Hematopoietic multipotent progenitor cell treated with erythropoietin and hydrocortisone succinate and interleukin-3 and kit ligand, for 4 days (in vitro differentiated cells): ENCODE results near the gene TRPC6.
"Not testable (repeated sequence)": the region's sequence is repeated elsewhere in the genome, so short reads cannot be mapped to it uniquely, and the experiment has no call there.

ENCODE experiments used
- DNase-seq: peaks from one replicate; pipeline ENCODE4 v3.0.0-alpha.2; 2015

TRPC6 gene

GRCh38 chr11:101521821-101522220, 62.0 kb downstream of the TRPC6 start:
- DNase-seq: no peak

- DNase-seq: peak; percentile 94
Measured at GRCh38 chr11:101516546-101516945, 67.3 kb downstream of the TRPC6 start.

DNA sequence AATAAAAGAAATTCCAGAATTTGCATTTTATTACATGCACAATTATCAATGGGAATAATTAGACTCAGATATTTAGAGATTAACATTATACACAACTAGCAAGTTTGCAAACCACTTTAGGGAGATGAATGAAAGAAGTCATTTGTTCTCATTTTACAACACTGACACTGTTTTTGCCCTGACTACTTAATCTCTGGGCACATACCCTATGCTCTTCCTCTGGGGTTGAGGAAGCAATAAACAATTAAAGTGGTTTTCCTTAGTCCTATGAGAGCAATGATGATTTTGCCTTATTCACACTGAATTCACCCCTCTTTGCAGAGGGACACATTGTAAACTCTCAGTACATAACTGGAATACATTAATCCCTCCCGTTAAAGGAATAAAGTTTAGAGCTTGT, 72.7 kb downstream of the TRPC6 start:
- peak; percentile 39 for DNase-seq

DNA sequence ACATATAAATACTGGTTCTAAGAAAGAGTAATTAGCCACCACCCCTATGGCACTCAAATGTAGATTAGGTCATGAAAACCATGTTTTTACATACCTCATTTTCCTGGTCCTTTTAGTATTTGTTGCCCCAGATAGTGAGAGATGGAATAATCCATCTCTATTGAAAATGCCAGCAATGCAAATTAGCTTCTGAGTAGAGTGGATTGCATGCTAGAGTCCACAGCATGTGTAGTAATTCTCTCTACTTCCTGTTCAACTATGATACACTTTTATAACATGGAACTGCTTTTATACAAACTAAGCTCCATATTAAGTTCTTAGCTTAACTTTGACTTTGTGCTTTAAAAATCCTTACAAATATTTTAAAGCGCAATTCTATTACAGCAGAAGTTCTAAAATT, 73.2 kb downstream of the TRPC6 start:
- DNase-seq: peak; percentile 9

GRCh38 chr11:101509922-101510321, 73.9 kb downstream of the TRPC6 start:
- DNase-seq: peak; percentile 30

GRCh38 chr11:101508370-101508769, 75.4 kb downstream of the TRPC6 start:
- DNase-seq: peak; percentile 31

GRCh38 chr11:101498891-101499290, 84.9 kb downstream of the TRPC6 start:
- no peak for DNase-seq

- peak; percentile 62 for DNase-seq
Measured at GRCh38 chr11:101497291-101497690, 86.5 kb downstream of the TRPC6 start.

- DNase-seq: no peak
Measured at GRCh38 chr11:101487775-101488174, 96.0 kb downstream of the TRPC6 start.

DNA sequence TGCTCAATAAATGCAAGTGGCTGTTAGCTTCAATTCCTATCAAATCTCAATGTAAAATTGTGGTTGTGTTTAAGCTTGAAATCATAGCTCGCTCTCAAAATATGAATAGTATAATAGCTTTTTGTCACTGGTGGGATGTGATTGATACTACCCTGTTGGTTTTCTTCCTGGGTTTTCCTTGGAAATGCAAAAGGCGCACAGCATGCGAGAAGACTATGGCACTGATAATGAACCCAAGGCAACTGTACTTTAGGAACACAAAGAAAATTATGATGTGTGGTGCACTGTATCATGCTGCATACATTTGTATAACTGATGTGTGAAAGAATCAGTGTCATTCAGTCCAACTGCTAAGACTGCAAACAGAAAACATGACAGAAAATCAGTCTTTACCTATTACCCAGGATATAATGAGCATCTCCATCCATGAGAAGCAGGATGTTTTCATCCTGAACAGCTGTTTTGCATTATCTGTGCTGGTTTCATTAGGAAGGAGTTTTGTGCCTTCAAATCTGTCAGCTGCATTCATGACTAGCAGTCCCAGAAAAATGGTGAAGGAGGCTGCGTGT, 101.2 kb downstream of the TRPC6 start:
- no peak for DNase-seq

GRCh38 chr11:101478587-101479369, 105.0 kb downstream of the TRPC6 start:
- no peak for DNase-seq

GRCh38 chr11:101477926-101478325, 105.9 kb downstream of the TRPC6 start:
- DNase-seq: no peak

- no peak for DNase-seq
Measured at GRCh38 chr11:101476191-101476590, 107.6 kb downstream of the TRPC6 start.

DNA sequence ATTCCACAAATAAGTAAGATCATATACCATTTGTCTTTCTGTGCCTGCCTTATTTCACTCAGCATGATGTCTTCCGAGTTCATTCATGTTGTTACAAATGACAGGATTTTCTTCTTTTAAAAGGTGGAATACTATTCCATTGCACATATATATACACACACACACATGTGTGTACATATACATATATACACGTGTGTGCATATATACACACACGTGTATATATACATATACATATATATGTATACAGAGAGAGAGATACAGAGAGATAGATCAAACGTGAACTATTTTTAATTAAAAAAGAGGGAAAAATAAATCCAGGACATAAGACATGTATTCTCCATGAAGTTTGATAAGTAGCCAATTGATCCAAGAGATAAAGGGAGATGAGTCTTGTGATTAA, 108.1 kb downstream of the TRPC6 start:
- DNase-seq: no peak

GRCh38 chr11:101474666-101475065, 109.1 kb downstream of the TRPC6 start:
- no peak for DNase-seq

GRCh38 chr11:101470881-101471520, 112.8 kb downstream of the TRPC6 start:
- no peak for DNase-seq

GRCh38 chr11:101470419-101470818, 113.4 kb downstream of the TRPC6 start:
- DNase-seq: no peak

- DNase-seq: no peak
Measured at GRCh38 chr11:101466352-101466751, 117.5 kb downstream of the TRPC6 start.

DNA sequence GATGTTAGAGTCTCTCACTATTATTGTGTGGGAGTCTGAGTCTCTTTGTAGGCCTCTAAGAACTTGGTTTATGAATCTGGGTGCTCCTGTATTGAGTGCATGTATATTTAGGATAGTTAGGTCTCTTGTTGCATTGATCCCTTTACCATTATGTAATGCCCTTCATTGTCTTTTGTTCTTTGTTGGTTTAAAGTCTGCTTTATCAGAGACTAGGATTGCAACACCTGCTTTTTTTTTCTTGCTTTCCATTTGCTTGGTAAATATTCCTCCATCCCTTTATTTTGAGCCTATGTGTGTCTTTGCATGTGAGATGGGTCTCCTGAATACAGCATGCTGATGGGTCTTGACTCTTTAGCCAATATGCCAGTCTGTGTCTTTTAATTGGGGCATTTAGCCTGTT, 119.4 kb downstream of the TRPC6 start:
- DNase-seq: not testable (repeated sequence)

GRCh38 chr11:101459020-101459419, 124.8 kb downstream of the TRPC6 start:
- no peak for DNase-seq

- no peak for DNase-seq
Measured at GRCh38 chr11:101458161-101458560, 125.6 kb downstream of the TRPC6 start.

DNA sequence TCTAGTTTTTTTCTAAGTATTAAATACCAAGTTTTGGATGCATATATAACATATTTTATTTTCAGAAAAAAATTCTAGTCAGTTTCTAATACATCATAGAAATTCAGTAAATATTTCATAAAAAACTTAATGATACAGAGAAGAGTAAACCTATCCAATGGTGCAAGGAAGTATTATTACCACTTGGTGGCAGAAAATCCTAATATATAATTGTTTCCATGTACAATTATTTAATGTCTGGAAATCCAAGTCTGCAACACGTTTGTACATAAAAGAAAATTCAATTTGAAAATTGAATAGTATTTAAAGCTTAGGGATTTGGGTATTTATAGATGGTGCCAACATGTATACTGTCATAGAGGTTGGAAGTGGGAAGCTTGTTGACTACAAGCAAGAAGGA, 127.0 kb downstream of the TRPC6 start:
- peak; percentile 60 for DNase-seq

- no peak for DNase-seq
Measured at GRCh38 chr11:101453682-101454081, 130.1 kb downstream of the TRPC6 start.

DNA sequence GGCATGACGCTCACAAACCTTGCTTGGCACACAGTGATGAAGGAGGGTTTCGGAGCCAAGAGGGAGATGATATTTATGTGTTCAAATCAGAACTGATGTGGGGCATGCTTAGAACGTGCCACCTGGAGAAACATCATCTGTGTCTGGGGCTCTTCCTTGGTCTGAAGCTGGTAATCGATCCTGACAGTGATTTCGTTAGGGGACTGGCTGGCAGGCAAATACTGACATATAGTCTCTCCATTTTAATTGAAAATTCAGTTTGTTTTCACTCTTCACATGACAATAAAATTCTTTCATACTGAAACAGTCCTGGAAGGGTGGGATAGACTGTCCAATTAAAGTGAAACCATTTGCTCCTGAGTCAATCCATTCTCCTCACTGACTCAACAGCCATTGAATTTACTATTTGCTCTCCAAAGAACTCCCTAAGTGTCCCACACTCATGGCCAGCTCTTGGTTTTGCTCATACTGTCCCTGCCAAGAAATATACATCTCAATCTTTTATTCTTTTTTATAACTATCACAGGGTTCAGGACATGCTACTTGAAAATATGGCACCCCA, 134.8 kb downstream of the TRPC6 start:
- no peak for DNase-seq
